Activated naive CD8-positive, alpha-beta T cell treated with anti-CD3 and anti-CD28 coated beads for 36 hours (primary cell): ENCODE results near the gene VCP. TPM values are rescaled to one million over a fixed set of nuclear protein-coding genes. Genes with fewer than 3 reads are reported as not detected.
A peak's percentile ranks its signal among the peaks of the same experiment; 100 is the strongest.

Experiments used
- DNase-seq: peaks from one replicate; pipeline ENCODE4 v3.0.0; 2021
- H3K27ac Mint-ChIP-seq: one replicate; pipeline ENCODE4 v1.8.0; 2022; ENCODE audit warnings: mild to moderate bottlenecking, moderate library complexity, mixed read lengths
- H3K27me3 Mint-ChIP-seq: one replicate; pipeline ENCODE4 v1.8.0; 2022; ENCODE audit warnings: mild to moderate bottlenecking, mixed read lengths
- H3K36me3 Mint-ChIP-seq: one replicate; pipeline ENCODE4 v1.8.0; 2021; ENCODE audit warnings: mild to moderate bottlenecking, mixed read lengths
- H3K4me1 Mint-ChIP-seq: one replicate; pipeline ENCODE4 v1.8.0; 2021; ENCODE audit warnings: mixed read lengths
- H3K4me3 Mint-ChIP-seq: one replicate; pipeline ENCODE4 v1.8.0; 2022; ENCODE audit warnings: mild to moderate bottlenecking, moderate library complexity, mixed read lengths
- H3K9me3 Mint-ChIP-seq: one replicate; pipeline ENCODE4 v1.8.0; 2022; ENCODE audit warnings: mixed read lengths
- total RNA-seq, 2 experiments: library from RNA; stranded (reverse); gene quantifications; one replicate each; pipeline ENCODE4 v1.2.3, GENCODE V29; 2021

VCP gene
- total RNA-seq, 2 experiments from 2014 or later, result 264 to 289 TPM

GRCh38 chr9:35107297-35108290 lies 35.2 kb upstream of the VCP start:
- peaks cover 4% of the 10 kb centered on the region for H3K36me3 Mint-ChIP-seq
- H3K27me3 Mint-ChIP-seq, result no peaks in the 10 kb centered on the region
- no peak overlapping the region for H3K4me3 Mint-ChIP-seq
- no peak overlapping the region for H3K27ac Mint-ChIP-seq
- peaks cover 21% of the 10 kb centered on the region for H3K4me1 Mint-ChIP-seq
- H3K9me3 Mint-ChIP-seq, result no peaks in the 10 kb centered on the region
- no peak for DNase-seq

DNA sequence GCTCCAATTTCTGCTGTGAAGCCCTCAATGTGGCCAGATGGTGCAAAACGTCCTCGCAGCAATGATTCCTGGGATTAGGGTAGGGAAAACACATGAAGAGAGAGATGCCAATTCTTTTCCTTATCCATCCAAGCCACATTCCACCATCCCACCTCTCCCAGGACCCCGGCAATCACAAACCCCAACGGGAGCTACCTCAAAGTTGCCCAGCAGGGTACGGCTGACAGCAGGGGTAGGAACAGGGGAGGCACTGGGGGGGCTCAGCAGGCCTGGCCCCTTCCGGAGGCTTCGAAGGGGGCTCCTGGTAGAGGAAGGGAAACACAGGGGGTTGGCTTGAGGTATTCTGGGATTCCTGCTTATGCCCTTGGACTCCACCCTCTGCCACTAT lies 33.9 kb upstream of the VCP start:
- Mint-ChIP-seq H3K9me3 (no peaks in the 10 kb centered on the region), H3K36me3 (peaks cover 17% of the 10 kb centered on the region), H3K27ac (no peak overlapping the region), H3K4me3 (no peak overlapping the region), H3K4me1 (peaks cover 18% of the 10 kb centered on the region), H3K27me3 (no peaks in the 10 kb centered on the region)
- DNase-seq, result no peak

DNA sequence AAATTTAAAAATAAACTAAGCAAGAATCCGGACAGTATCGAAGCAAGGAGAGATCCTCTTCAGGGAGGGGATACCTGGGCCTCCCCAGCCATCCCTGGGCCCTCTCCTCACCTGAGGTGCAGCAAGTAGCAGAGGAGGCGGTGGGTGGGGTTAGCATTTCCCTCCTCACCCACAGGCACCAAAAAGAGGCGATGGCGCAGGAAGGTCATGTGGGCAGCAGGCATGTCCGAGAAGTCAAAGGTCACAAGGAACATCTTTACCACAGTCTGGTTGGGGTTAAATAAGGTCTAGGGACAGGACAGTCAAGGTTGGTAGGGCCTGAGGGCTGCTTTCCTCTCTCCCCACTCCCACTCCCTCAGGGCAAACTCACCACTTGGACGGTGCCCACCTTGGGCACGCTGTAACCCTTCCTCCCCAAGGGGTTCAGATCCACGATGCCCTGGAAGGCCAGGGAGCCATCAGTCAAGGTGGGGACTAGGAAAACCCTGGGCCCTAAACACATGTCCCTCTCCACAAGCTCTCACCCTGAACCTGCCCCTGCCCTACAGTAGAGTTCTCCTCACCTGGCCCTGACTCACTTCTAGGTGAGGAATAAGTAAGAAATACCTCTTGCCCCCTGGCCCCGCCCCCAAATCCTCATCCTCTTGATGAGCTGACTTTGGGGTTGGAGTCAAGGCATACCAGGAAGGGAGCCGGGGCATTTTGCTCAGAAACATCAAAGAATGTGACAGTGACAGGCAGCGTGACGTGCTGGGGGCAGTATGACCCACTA lies 33.3 kb upstream of the VCP start:
- Mint-ChIP-seq H3K27me3 (no peaks in the 10 kb centered on the region), H3K36me3 (peaks cover 23% of the 10 kb centered on the region), H3K9me3 (no peaks in the 10 kb centered on the region), H3K27ac (no peak overlapping the region), H3K4me3 (no peak overlapping the region), H3K4me1 (peaks cover 20% of the 10 kb centered on the region)
- DNase-seq, result no peak

DNA sequence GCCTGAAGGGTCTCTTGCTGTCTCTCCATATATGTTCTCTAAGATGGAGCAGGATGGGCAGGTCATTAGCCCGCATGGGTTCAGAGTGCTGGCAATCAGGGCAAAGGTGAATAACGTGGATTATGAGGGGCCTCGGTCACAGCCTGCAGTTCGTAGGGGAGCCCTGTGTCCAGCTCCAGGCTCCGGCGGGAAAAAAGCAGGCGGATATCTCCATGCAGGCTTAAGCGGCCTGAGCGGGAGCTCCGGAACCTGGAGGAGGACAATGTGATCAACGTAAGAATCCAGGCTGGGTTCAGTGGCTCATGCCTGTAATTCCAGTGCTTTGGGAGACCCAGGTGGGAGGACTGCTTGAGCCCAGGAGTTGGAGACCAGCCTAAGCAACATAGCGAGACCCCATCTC lies 32.7 kb upstream of the VCP start:
- DNase-seq, result no peak
- H3K9me3 Mint-ChIP-seq, result no peaks in the 10 kb centered on the region
- H3K4me3 Mint-ChIP-seq, result no peak overlapping the region
- H3K36me3 Mint-ChIP-seq, result peaks cover 28% of the 10 kb centered on the region
- peaks cover 22% of the 10 kb centered on the region for H3K4me1 Mint-ChIP-seq
- H3K27ac Mint-ChIP-seq, result no peak overlapping the region
- H3K27me3 Mint-ChIP-seq, result no peaks in the 10 kb centered on the region

GRCh38 chr9:35104586-35104985 lies 32.2 kb upstream of the VCP start:
- Mint-ChIP-seq H3K4me3 (no peak overlapping the region), H3K36me3 (peaks cover 28% of the 10 kb centered on the region), H3K4me1 (peaks cover 24% of the 10 kb centered on the region), H3K9me3 (no peaks in the 10 kb centered on the region), H3K27ac (no peak overlapping the region), H3K27me3 (no peaks in the 10 kb centered on the region)
- no peak for DNase-seq

GRCh38 chr9:35103660-35104191 lies 31.3 kb upstream of the VCP start:
- Mint-ChIP-seq H3K36me3 (peaks cover 31% of the 10 kb centered on the region), H3K27me3 (no peaks in the 10 kb centered on the region), H3K9me3 (no peaks in the 10 kb centered on the region), H3K27ac (peak overlapping the region; percentile 97), H3K4me1 (peaks cover 27% of the 10 kb centered on the region), H3K4me3 (peak overlapping the region; percentile 97)
- DNase-seq, result no peak

DNA sequence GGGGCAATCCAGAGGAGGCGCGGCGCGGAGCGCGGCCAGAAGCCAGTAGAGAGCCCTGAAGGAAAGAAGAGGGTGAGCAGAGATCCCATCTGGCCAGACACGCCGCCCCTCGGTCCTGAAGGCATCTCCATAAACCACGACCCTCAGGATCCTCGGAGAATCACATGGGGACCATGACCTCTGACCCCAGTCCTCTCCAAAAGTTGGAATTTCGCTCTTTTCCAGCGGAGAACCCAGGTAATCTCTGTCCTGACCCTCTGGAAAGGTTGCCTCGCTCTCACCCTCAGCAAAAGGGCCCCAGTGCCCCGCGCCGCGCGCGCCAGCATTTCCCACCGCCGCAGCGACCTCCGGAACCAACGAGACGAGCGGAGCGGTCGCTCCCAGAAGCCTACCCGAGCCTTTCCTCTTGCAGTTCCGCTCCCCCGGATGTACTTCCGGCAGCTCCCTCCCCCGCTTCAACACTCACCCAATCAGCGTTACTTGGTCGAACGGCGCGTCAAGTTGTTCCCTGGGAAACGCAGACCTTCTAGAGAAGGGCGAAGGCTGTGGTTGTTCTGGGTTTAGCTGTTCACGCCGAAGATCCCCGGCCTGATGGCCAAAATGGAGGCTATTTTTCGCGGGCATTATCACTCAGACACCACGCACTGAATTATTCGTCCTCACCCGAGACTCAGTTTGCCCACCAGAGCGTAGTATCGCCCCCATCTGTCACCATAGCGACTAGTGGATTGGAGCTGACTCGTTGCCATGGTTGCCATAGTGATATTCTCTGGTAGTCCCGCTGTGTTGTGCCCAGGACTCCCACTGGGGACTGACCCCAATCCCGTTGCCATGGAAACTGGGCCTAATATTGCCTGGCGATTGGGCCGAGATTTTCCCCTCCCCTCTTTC lies 30.6 kb upstream of the VCP start, which contains the start of gene STOML2:
STOML2 (minus strand) TSS at position 363 of the 891 bp plus-strand sequence; CDS start at position 326, 37 bp downstream.
- peak; percentile 89 for DNase-seq
- Mint-ChIP-seq H3K4me1 (peaks cover 27% of the 10 kb centered on the region), H3K27me3 (no peaks in the 10 kb centered on the region), H3K27ac (peak within 1 kb of the TSS; percentile 97), H3K36me3 (peaks cover 31% of the 10 kb centered on the region), H3K4me3 (peak within 1 kb of the TSS; percentile 97), H3K9me3 (no peaks in the 10 kb centered on the region)

DNA sequence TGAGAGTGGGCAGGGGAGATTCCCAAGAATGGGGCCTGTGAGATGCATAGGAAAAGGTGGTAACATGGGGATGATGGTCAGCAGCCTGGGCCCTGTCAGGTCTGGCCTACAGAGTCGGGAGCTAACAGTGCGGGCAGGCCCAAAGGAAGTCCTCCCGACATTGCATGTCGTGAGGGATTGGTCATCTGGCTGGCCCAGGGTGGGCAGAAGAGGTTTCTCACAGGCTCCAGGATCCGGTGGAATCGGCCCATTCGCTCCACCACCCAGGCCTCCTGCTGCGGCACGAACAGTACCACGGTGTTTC lies 30.0 kb upstream of the VCP start:
- Mint-ChIP-seq H3K4me3 (peak overlapping the region; percentile 97), H3K36me3 (peaks cover 31% of the 10 kb centered on the region), H3K27ac (peak overlapping the region; percentile 97), H3K27me3 (no peaks in the 10 kb centered on the region), H3K4me1 (peaks cover 27% of the 10 kb centered on the region), H3K9me3 (no peaks in the 10 kb centered on the region)
- DNase-seq, result peak; percentile 18

DNA sequence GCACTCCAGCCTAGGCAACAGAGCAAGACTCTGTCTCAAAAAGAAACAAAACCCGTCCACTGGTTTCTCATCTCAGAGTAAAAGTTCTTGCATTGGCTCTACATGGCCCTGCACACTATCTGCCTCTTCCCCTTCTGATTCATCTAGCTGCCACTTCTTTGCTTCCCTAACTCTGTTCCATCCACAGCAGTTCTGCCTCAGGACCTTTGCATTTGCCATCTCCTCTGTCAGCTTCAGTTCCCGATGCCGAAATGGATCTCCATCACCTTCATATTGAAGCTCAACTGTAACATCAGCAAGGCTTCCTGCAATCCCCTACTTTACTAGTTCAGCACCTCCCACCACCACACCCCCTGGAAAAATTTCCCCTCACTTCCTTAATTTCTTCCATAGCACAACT lies 25.1 kb upstream of the VCP start:
- Mint-ChIP-seq H3K9me3 (no peaks in the 10 kb centered on the region), H3K4me1 (peaks cover 33% of the 10 kb centered on the region), H3K27ac (no peak overlapping the region), H3K4me3 (peak overlapping the region; percentile 6), H3K27me3 (no peaks in the 10 kb centered on the region), H3K36me3 (peaks cover 33% of the 10 kb centered on the region)
- no peak for DNase-seq

- Mint-ChIP-seq H3K4me1 (peaks cover 25% of the 10 kb centered on the region), H3K9me3 (no peaks in the 10 kb centered on the region), H3K36me3 (peaks cover 22% of the 10 kb centered on the region), H3K27ac (peak within 1 kb of the TSS; percentile 95), H3K27me3 (no peaks in the 10 kb centered on the region), H3K4me3 (peak within 1 kb of the TSS; percentile 87)
- DNase-seq, result peak; percentile 93
Observed at GRCh38 chr9:35096035-35096849, 23.8 kb upstream of the VCP start, which contains the start of gene PIGO. TSS of gene PIGO (minus strand) at chr9:35096591. CDS start at chr9:35095565, 1,026 bp downstream.

DNA sequence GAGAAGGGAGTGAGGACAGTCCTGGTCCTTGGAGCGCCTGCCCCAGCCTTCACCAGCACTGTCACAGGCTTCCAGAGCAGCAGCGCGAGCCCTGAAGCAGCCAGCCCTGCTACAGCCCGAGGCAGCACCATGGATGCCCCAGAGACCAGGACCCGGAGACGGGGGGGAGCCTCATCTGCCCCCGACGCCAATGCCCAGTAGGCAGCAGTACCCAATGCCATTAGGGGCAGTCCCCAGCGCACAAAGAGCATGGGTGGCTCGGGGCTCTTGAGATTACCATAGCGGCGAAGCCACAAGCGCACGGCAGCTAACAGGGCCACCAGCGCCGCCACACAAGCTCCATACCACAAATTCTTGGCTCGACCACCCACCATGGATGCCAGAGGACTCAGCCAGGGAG lies 19.1 kb upstream of the VCP start:
- DNase-seq, result no peak
- H3K36me3 Mint-ChIP-seq, result peaks cover 20% of the 10 kb centered on the region
- no peak overlapping the region for H3K4me3 Mint-ChIP-seq
- H3K27me3 Mint-ChIP-seq, result no peaks in the 10 kb centered on the region
- no peak overlapping the region for H3K27ac Mint-ChIP-seq
- no peaks in the 10 kb centered on the region for H3K9me3 Mint-ChIP-seq
- H3K4me1 Mint-ChIP-seq, result peaks cover 11% of the 10 kb centered on the region

GRCh38 chr9:35089434-35089833 lies 17.0 kb upstream of the VCP start:
- H3K27me3 Mint-ChIP-seq, result no peaks in the 10 kb centered on the region
- peaks cover under 1% of the 10 kb centered on the region for H3K4me1 Mint-ChIP-seq

DNA sequence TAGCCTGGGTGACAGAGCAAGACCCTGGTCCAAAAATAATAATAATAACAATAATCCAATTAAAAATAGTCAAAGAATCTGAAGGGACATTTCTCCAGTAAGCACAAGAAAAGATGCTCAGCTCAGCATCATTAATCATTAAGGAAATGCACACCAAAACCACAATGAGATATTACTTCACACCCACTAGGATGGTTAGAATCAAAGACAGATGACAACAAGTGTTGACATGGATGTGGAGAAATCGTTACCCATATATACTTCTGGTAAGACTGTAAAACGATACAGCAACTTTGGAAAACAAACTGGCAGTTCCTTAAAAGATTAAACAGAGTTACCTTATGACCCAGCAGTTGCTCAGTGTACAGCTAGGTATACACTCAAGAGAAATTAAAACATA lies 12.7 kb upstream of the VCP start:
- peaks cover 9% of the 10 kb centered on the region for H3K36me3 Mint-ChIP-seq
- H3K27me3 Mint-ChIP-seq, result no peaks in the 10 kb centered on the region

More at GRCh38 chr9:35089434-35089833, 17.0 kb upstream of the VCP start:
- Mint-ChIP-seq H3K9me3 (no peaks in the 10 kb centered on the region), H3K27ac (no peak overlapping the region), H3K4me3 (no peak overlapping the region), H3K36me3 (peaks cover 13% of the 10 kb centered on the region)
- no peak for DNase-seq

More for the DNA sequence above, 12.7 kb upstream of the VCP start:
- Mint-ChIP-seq H3K4me1 (peaks cover 4% of the 10 kb centered on the region), H3K9me3 (no peaks in the 10 kb centered on the region), H3K4me3 (no peak overlapping the region), H3K27ac (no peak overlapping the region)
- no peak for DNase-seq
